SH-SY5Y (cell line): ENCODE measurements around the gene ZFP57.

Experiments
- GATA2 ChIP-seq: IDR thresholded peaks from 2 replicates; pipeline ENCODE4 v1.6.1; 2011; ENCODE audit warnings: mild to moderate bottlenecking, low read depth, low read length
- GATA3 ChIP-seq: IDR thresholded peaks from 2 replicates; pipeline ENCODE4 v1.6.1; 2011; ENCODE audit warnings: low read depth, mild to moderate bottlenecking, low read length, moderate library complexity

DNA sequence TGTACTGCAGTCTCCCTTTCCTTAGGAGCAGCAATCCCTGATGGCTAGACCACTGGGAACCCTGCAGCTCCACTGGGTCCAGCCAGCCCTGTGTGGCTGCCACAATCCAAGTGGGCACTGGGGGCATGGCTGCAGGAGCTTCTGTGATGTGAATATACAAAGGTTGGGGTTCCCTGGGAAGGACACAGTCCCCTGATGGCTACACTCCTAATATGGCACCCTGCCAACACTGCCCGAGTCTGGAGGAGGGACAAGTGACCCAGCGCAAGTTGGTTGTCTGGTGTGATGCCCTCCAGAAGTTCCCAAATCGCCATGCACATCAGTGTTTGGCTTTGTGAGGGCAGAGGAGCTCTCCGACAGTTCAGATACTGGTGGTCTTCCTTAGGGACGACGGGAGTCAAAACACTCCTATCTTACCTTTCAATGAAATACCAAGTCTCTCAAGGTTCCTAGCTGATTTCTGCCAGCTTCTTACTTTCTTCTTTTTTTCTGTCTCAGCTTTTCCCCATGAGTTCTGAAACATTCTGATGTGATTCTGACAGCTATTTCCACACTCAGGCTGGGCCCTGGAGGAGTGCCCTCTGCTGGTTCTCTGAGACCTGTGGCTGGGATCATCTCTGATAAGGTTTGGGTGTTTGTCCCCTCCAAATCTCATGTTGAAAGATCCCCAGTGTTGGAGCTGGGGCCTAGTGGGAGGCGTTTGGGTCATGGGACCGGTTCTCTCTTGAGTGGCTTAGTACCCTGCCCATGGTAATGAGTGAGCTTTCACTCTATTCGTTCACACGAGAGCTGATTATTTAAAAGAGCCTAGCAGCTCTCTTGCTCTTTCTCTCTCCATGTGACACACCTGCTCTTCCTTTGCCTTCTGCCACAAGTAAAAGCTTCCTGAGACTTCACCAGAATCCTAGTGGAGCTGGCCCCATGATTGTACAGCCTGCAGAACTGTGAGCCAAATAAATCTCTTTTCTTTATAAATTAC is 15.5 kb upstream of the ZFP57 start:
- TF ChIP-seq GATA3 (no peak), GATA2 (no peak)
